Spleen (tissue), 7 donors: ENCODE data around the gene KCNJ9.

Source experiments
- POLR2AphosphoS5 ChIP-seq, 3 donors: sonication (generic); formaldehyde crosslinking; IDR thresholded peaks; one replicate each; pipeline ENCODE4 v1.5.1; 2017; ENCODE audit warnings: antibody characterized with exemption in 3 of 3
- TF ChIP-seq, protein P1 (sequence below), 11 experiments: fragments of 200-600 bp in 7 of 11; fragments of 450-650 bp in 4 of 11; sonication (generic) in 4 of 11; IDR thresholded peaks in 8 of 11; conservative IDR thresholded peaks in 3 of 11; 1 replicate in 7 of 11; 2 replicates in 4 of 11; pipeline versions ENCODE4 v1.4.0 to v1.8.0; 2016 to 2021; ENCODE audit warnings: antibody characterized with exemption in 11 of 11, inconsistent platforms in 4 of 11, mild to moderate bottlenecking in 1 of 11
- donor health status: DM: no; HTN: no; CAD: no; lungs with moderate emphysema.
- donor health status: DM: no; HTN: no; CAD: no.
- donor health status: DM: no; HTN: no; CAD: no.

DNA sequence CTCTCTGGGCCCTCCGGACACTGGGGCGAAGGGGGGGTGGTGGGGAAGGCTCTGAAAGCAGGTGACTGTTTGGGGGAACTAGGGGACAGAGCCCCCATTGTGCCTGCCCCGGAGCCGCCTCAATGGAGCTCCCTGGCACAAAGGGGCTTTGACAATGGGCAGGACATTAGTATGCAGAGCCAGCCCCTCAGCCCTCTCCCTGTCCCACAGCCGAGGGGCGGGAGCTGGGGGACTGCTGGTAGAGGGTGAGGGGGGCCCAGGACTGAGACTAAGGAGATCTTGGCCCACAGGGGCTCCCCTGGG lies 19.2 kb upstream of the KCNJ9 start:
- no peak for TF ChIP-seq POLR2AphosphoS5 (IDR thresholded peaks at IDR 0.05)
- TF ChIP-seq, protein P1, sequence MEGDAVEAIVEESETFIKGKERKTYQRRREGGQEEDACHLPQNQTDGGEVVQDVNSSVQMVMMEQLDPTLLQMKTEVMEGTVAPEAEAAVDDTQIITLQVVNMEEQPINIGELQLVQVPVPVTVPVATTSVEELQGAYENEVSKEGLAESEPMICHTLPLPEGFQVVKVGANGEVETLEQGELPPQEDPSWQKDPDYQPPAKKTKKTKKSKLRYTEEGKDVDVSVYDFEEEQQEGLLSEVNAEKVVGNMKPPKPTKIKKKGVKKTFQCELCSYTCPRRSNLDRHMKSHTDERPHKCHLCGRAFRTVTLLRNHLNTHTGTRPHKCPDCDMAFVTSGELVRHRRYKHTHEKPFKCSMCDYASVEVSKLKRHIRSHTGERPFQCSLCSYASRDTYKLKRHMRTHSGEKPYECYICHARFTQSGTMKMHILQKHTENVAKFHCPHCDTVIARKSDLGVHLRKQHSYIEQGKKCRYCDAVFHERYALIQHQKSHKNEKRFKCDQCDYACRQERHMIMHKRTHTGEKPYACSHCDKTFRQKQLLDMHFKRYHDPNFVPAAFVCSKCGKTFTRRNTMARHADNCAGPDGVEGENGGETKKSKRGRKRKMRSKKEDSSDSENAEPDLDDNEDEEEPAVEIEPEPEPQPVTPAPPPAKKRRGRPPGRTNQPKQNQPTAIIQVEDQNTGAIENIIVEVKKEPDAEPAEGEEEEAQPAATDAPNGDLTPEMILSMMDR (IDR thresholded peaks at IDR 0.05 in 8 of 11, conservative IDR thresholded peaks at IDR 0.05 in 3 of 11): no peak
